ENCODE measurements around the gene RFX8. TPM values are rescaled to one million over a fixed set of nuclear protein-coding genes. Genes with fewer than 3 reads are reported as not detected.

The RFX8 gene
- total and polyA plus RNA-seq, 2 of the 13 experiments (the other 11 are each of a cell fraction or from before 2014, with no cell fraction given): not detected

DNA sequence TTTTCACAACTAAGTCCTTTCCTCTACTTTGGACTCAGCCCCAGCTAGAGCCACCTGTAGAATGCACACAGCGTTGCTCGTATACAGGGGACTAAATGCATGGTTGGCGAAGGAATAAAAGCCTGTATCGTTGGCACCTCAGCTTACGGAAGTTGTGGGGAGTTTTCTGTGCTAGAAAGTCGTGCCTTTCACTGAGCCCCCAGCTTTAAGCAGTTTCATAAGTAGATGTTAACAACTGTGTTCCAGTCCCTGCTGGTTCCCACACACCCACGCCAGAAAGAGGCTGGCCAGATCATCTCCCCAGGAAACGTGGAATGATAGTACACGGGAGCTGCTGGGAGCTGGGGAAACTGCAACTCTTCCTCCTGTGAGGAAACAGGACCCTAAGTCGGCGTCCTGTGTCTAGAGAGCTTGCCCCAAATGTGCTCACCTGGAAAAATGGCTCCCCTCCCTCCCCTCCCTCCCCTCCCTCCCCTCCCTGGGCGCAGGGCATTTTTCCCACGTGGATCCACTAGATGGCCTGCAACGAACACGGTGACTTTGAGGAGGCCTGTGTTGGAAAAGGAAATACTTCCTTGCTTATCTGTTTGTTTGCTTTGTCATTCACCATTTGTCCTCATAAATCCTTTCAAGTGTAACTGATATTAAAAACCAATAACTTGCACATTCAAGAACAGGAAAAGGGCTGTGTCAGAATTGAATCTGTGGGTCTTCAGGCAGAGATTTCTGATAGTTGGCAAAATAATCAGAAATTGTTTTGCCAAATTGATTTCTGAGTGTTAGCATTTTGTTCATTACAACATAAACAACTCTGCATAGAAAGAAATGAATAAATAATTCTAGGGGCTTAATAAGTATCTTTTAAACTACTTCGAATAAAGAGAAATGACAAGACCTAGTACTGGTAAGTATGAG is 43.9 kb upstream of the RFX8 start (continued):
- TF ChIP-seq, protein P1, sequence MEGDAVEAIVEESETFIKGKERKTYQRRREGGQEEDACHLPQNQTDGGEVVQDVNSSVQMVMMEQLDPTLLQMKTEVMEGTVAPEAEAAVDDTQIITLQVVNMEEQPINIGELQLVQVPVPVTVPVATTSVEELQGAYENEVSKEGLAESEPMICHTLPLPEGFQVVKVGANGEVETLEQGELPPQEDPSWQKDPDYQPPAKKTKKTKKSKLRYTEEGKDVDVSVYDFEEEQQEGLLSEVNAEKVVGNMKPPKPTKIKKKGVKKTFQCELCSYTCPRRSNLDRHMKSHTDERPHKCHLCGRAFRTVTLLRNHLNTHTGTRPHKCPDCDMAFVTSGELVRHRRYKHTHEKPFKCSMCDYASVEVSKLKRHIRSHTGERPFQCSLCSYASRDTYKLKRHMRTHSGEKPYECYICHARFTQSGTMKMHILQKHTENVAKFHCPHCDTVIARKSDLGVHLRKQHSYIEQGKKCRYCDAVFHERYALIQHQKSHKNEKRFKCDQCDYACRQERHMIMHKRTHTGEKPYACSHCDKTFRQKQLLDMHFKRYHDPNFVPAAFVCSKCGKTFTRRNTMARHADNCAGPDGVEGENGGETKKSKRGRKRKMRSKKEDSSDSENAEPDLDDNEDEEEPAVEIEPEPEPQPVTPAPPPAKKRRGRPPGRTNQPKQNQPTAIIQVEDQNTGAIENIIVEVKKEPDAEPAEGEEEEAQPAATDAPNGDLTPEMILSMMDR (CRISPR knock-in tag; IDR thresholded peaks at IDR 0.05): peak; percentile 82
- TF ChIP-seq, protein P2, sequence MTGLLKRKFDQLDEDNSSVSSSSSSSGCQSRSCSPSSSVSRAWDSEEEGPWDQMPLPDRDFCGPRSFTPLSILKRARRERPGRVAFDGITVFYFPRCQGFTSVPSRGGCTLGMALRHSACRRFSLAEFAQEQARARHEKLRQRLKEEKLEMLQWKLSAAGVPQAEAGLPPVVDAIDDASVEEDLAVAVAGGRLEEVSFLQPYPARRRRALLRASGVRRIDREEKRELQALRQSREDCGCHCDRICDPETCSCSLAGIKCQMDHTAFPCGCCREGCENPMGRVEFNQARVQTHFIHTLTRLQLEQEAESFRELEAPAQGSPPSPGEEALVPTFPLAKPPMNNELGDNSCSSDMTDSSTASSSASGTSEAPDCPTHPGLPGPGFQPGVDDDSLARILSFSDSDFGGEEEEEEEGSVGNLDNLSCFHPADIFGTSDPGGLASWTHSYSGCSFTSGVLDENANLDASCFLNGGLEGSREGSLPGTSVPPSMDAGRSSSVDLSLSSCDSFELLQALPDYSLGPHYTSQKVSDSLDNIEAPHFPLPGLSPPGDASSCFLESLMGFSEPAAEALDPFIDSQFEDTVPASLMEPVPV (CRISPR knock-in tag; IDR thresholded peaks at IDR 0.05): 0 out of 2 replicates have a peak, but pooled peaks have one; percentile 24
- no peak for TF ChIP-seq NFATC3 (CRISPR knock-in tag; IDR thresholded peaks at IDR 0.05)

DNA sequence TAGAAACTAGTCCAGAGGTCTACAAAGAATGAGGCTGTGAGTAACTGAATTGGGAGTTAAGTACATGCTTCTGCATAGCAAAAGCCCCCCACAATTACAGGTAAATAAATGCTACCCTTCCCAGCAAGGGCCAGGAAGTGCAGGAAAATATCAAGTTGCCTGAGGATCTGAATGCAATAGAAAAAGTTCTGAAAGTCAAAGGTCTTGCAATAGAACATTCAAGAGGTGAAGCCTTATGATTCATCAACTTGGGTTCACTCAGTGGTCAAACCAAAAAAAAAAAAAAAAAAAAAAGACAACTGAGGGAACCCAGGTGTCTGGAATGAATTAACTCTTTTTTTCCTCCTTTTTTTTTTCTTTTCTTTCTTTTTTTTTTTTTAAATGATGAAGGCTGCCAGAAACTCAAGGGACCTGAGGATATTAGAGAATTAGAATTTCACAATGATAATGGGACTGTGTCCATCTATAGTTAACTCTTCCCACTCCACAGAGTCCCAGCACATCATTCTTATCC is 42.9 kb upstream of the RFX8 start:
- Histone ChIP-seq H3K9ac (ENCODE audit: insufficient read depth, low read depth, low read length) (no peak overlapping the region), H3K4me3 (replicated peaks in 1 of 3; ENCODE audit: insufficient read depth in 1 of 3, low read depth in 2 of 3, low read length in 3 of 3) (no peak overlapping the region; a peak in 1 of 6 replicates), H3K79me2 (ENCODE audit: insufficient read depth, low read length) (no peaks in the 10 kb centered on the region), H3K4me1 (ENCODE audit: insufficient read depth, low read length) (peaks cover 51% of the 10 kb centered on the region), H3K27me3 (ENCODE audit: control insufficient read depth in 1 of 2, insufficient read depth in 2 of 2, low read length in 2 of 2) (peaks cover 1 to 7% of the 10 kb centered on the region in 2 experiments; a peak in 1 of 5 replicates), H2AFZ (ENCODE audit: low read length) (no peak overlapping the region), H4K20me1 (ENCODE audit: insufficient read depth, low read length) (no peaks in the 10 kb centered on the region), H3K27ac (ENCODE audit: extremely low read length, insufficient read depth, low read length) (no peak overlapping the region), H3K4me2 (ENCODE audit: low read depth, low read length) (peak overlapping the region; percentile 1; the same call in 1 of the 2 replicates), H3K9me3 (ENCODE audit: low read length) (peaks cover 8% of the 10 kb centered on the region), H3K36me3 (replicated peaks in 1 of 2; ENCODE audit: control insufficient read depth in 1 of 2, insufficient read depth in 2 of 2, low read length in 2 of 2) (no peaks in the 10 kb centered on the region)
- intact Hi-C loops (cut with micrococcal nuclease; ENCODE audit: unreplicated experiment): loop anchor here (2.0 to 5.0 kb wide), 3 partner anchors 179 to 314 kb away; partner anchors contain the start of gene MAP4K4
- in situ Hi-C loops (cut with HindIII; ENCODE audit: extremely low pct_ligation_motif_present, low pct_unique_long_range_greater_than_20kb): loop anchor here (5.0 kb wide), 1 partner anchor 179 kb away; the partner anchor contains the start of gene MAP4K4
- ATAC-seq (no peak), DNase-seq (ENCODE audit: low spot score) (peak; percentile 45), FAIRE-seq (no peak)
- ChIA-PET CTCF (ENCODE audit: low intra/inter-chr PET ratio, low total read pairs) (no interaction called here), POLR2A (interaction anchor here (0.6 to 1.0 kb wide), 3 partner anchors 48 to 182 kb away, joined by 3 to 4 read pairs (median 3); partner anchors contain the start of gene MAP4K4)
- BruUV-seq (replicated peaks): no TSS peak
- TF ChIP-seq ZNF652 (CRISPR knock-in tag; IDR thresholded peaks at IDR 0.05; ENCODE audit: borderline replicate concordance, low read depth) (peak; percentile 33; the same call in 1 of the 2 replicates), RARA (CRISPR knock-in tag; IDR thresholded peaks at IDR 0.05) (peak; percentile 86), FOXK1 (CRISPR knock-in tag; IDR thresholded peaks at IDR 0.05; ENCODE audit: borderline replicate concordance, low read depth) (no peak), ZNF549 (CRISPR knock-in tag; IDR thresholded peaks at IDR 0.05) (no peak), SRSF4 (IDR thresholded peaks at IDR 0.05; ENCODE audit: low read depth, low read length, poor library complexity, severe bottlenecking) (no peak)
- TF ChIP-seq, protein P3, sequence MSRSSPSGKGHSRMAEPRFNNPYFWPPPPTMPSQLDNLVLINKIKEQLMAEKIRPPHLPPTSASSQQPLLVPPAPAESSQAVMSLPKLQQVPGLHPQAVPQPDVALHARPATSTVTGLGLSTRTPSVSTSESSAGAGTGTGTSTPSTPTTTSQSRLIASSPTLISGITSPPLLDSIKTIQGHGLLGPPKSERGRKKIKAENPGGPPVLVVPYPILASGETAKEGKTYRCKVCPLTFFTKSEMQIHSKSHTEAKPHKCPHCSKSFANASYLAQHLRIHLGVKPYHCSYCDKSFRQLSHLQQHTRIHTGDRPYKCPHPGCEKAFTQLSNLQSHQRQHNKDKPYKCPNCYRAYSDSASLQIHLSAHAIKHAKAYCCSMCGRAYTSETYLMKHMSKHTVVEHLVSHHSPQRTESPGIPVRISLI (CRISPR knock-in tag; IDR thresholded peaks at IDR 0.05; ENCODE audit: borderline replicate concordance): 0 out of 2 replicates have a peak, but pooled peaks have one; percentile 6
